NCI-H2196 (cell line): ENCODE measurements around the gene SERAC1.

ENCODE experiments used
- DNase-seq: peaks from one replicate; lab custom pipeline; 2025; ENCODE audit not compliant: unreplicated experiment; lab: John Stamatoyannopoulos, UW

Gene SERAC1

GRCh38 chr6:158060455-158061360 is 107.4 kb downstream of the SERAC1 start:
- DNase-seq: peak; percentile 73
